Right cardiac atrium (tissue), 5 donors: ENCODE results near the gene XRN2. TPM values are rescaled to one million over a fixed set of nuclear protein-coding genes. Genes with fewer than 3 reads are reported as not detected.

Experiments
- ATAC-seq, 2 donors: fragments of 200-7000 bp; cut with Tn5 transposase; one replicate each; pipeline versions ENCODE4 v1.8.0 to v1.9.1; 2020; ENCODE audit warnings: moderate library complexity in 2 of 2, mild to moderate bottlenecking in 1 of 2
- DNase-seq, 3 donors: peaks; one replicate each; pipeline ENCODE4 v3.0.0-alpha.2; 2020
- H3K27ac ChIP-seq: one replicate; pipeline ENCODE4 v1.5.1; 2013; ENCODE audit warnings: mild to moderate bottlenecking, low read length, control low read depth, moderate library complexity
- H3K27me3 ChIP-seq: one replicate; pipeline ENCODE4 v1.6.1; 2013; ENCODE audit not compliant: control insufficient read depth, insufficient read depth
- H3K4me1 ChIP-seq: one replicate; pipeline ENCODE4 v1.6.1; 2013; ENCODE audit warnings: low read length; ENCODE audit not compliant: control insufficient read depth, insufficient read depth
- H3K4me3 ChIP-seq: one replicate; pipeline ENCODE4 v1.5.1; 2013; ENCODE audit warnings: low read length, control low read depth
- H3K9me3 ChIP-seq: one replicate; pipeline ENCODE4 v1.6.1; 2013; ENCODE audit warnings: low read length; ENCODE audit not compliant: control insufficient read depth
- WGBS: extraction: QIAGEN DNeasy Blood & Tissue Kit; methylation state at CpG from one replicate; pipeline ENCODE4 v1.1.7; 2013; 5-methylcytosine and 5-hydroxymethylcytosine counted together
- intact Hi-C, 4 donors: fragments of 100-400 bp; cut with DNase I; formaldehyde crosslinking; loops; one replicate each; pipeline versions ENCODE4 v1.11.0 to v1.14.0; 2022 to 2023
- polyA plus RNA-seq: library from polyadenylated mRNA; stranded (reverse); fragments of 200-250 nt; gene quantifications from one replicate; pipeline ENCODE4 v1.2.3, GENCODE V29; 2013
- total RNA-seq, 4 donors: library from RNA; stranded (reverse); fragmentation: NEBNext Ultra II Directional; extraction: Animal tissue kit (Norgen Biotek cat#: 25700); gene quantifications; one replicate each; pipeline ENCODE4 v1.2.1, GENCODE V29; 2021
- donor health status: healthy with polysubstance abuse.
- donor health status: DM: no; HTN: yes; CAD: no.
- donor health status: DM: no; HTN: no; CAD: no.
- donor health status: DM: no; HTN: yes; CAD: no; lungs with severe emphysema.
- donor health status: DM: yes; HTN: yes; CAD: no.

The XRN2 gene
- total and polyA plus RNA-seq, 5 donors = 13.2 to 34.7 (median 33.4) TPM

GRCh38 chr20:21389368-21389767, 86.2 kb downstream of the XRN2 start:
- no peaks in the 10 kb centered on the region for H3K4me1 ChIP-seq
- ATAC-seq = no peak
- H3K27me3 ChIP-seq = peaks cover 7% of the 10 kb centered on the region
- intact Hi-C loops = loop anchor here in 1 of 4 donors (10.0 kb wide), 1 partner anchor 75 kb away; no protein-coding TSS in a partner anchor
- WGBS = 93% methylated on average over 1 of the region's 1 CpG
- H3K4me3 ChIP-seq = no peak overlapping the region
- H3K9me3 ChIP-seq = no peaks in the 10 kb centered on the region
- no peak overlapping the region for H3K27ac ChIP-seq
- DNase-seq = no peak

GRCh38 chr20:21390768-21391167, 87.6 kb downstream of the XRN2 start:
- DNase-seq = no peak
- intact Hi-C loops = no loop called here
- Histone ChIP-seq H3K27ac (no peak overlapping the region), H3K4me3 (no peak overlapping the region), H3K27me3 (peaks cover 7% of the 10 kb centered on the region), H3K9me3 (no peaks in the 10 kb centered on the region), H3K4me1 (no peaks in the 10 kb centered on the region)
- 93% methylated on average over 7 of the region's 7 CpGs for WGBS
- no peak for ATAC-seq

GRCh38 chr20:21391185-21391971, 88.2 kb downstream of the XRN2 start:
- peak in 1 of 2 donors; percentile 35 for ATAC-seq
- Histone ChIP-seq H3K27me3 (peaks cover 7% of the 10 kb centered on the region), H3K9me3 (no peaks in the 10 kb centered on the region), H3K4me1 (no peaks in the 10 kb centered on the region), H3K4me3 (no peak overlapping the region), H3K27ac (no peak overlapping the region)
- intact Hi-C loops = no loop called here
- 27% methylated on average over 61 of the region's 61 CpGs for WGBS
- peak in 1 of 3 donors; percentile 35 for DNase-seq

- WGBS = 19% methylated on average over 10 of the region's 10 CpGs
- peaks cover 7% of the 10 kb centered on the region for H3K27me3 ChIP-seq
Measured at GRCh38 chr20:21391972-21392352, 88.8 kb downstream of the XRN2 start.

GRCh38 chr20:21393166-21393565, 90.0 kb downstream of the XRN2 start:
- ATAC-seq = no peak
- 36% methylated on average over 4 of the region's 4 CpGs for WGBS

More at GRCh38 chr20:21391972-21392352, 88.8 kb downstream of the XRN2 start:
- Histone ChIP-seq H3K4me1 (no peaks in the 10 kb centered on the region), H3K27ac (no peak overlapping the region), H3K4me3 (no peak overlapping the region), H3K9me3 (no peaks in the 10 kb centered on the region)
- ATAC-seq (no peak), DNase-seq (no peak)
- intact Hi-C loops = no loop called here

GRCh38 chr20:21393816-21394519, 90.8 kb downstream of the XRN2 start:
- Histone ChIP-seq H3K9me3 (no peaks in the 10 kb centered on the region), H3K27ac (no peak overlapping the region), H3K27me3 (peaks cover 11% of the 10 kb centered on the region), H3K4me1 (no peaks in the 10 kb centered on the region), H3K4me3 (no peak overlapping the region)
- ATAC-seq (no peak), DNase-seq (no peak)
- intact Hi-C loops = no loop called here
- 42% methylated on average over 4 of the region's 4 CpGs for WGBS

More at GRCh38 chr20:21393166-21393565, 90.0 kb downstream of the XRN2 start:
- Histone ChIP-seq H3K27ac (no peak overlapping the region), H3K4me3 (no peak overlapping the region), H3K27me3 (peaks cover 7% of the 10 kb centered on the region), H3K9me3 (no peaks in the 10 kb centered on the region), H3K4me1 (no peaks in the 10 kb centered on the region)
- no peak for DNase-seq
- intact Hi-C loops = no loop called here

GRCh38 chr20:21394551-21394950, 91.4 kb downstream of the XRN2 start:
- H3K4me1 ChIP-seq = no peaks in the 10 kb centered on the region
- no peak overlapping the region for H3K4me3 ChIP-seq
- no peak overlapping the region for H3K27ac ChIP-seq
- intact Hi-C loops = no loop called here
- 12% methylated on average over 3 of the region's 3 CpGs for WGBS
- ATAC-seq = no peak
- H3K9me3 ChIP-seq = no peaks in the 10 kb centered on the region
- DNase-seq = no peak
- H3K27me3 ChIP-seq = peaks cover 11% of the 10 kb centered on the region

GRCh38 chr20:21395051-21395665, 92.0 kb downstream of the XRN2 start:
- WGBS = 25% methylated on average over 6 of the region's 6 CpGs
- H3K4me1 ChIP-seq = no peaks in the 10 kb centered on the region
- H3K27me3 ChIP-seq = peaks cover 11% of the 10 kb centered on the region
- no peaks in the 10 kb centered on the region for H3K9me3 ChIP-seq
- no peak overlapping the region for H3K4me3 ChIP-seq
- DNase-seq = no peak
- ATAC-seq = no peak
- H3K27ac ChIP-seq = no peak overlapping the region
- intact Hi-C loops = no loop called here

- ATAC-seq (peak in 1 of 2 donors; percentile 19), DNase-seq (peak in 2 of 3 donors; percentile 36 to 40)
- Histone ChIP-seq H3K27me3 (peaks cover 11% of the 10 kb centered on the region), H3K4me3 (peak overlapping the region; percentile 26), H3K27ac (no peak overlapping the region), H3K9me3 (no peaks in the 10 kb centered on the region), H3K4me1 (no peaks in the 10 kb centered on the region)
- intact Hi-C loops = no loop called here
- WGBS = 3% methylated on average over 103 of the region's 103 CpGs
Measured at GRCh38 chr20:21395666-21396598, 92.8 kb downstream of the XRN2 start.

GRCh38 chr20:21396599-21397340, 93.6 kb downstream of the XRN2 start:
- H3K4me3 ChIP-seq = peak overlapping the region; percentile 26
- H3K9me3 ChIP-seq = no peaks in the 10 kb centered on the region
- H3K27ac ChIP-seq = no peak overlapping the region
- DNase-seq (peak in 2 of 3 donors; percentile 47 to 52), ATAC-seq (peak in 1 of 2 donors; percentile 26)
- no peaks in the 10 kb centered on the region for H3K4me1 ChIP-seq
- intact Hi-C loops = no loop called here
- 3% methylated on average over 116 of the region's 116 CpGs for WGBS
- peaks cover 11% of the 10 kb centered on the region for H3K27me3 ChIP-seq
